ENCODE data around the gene SRGAP2B.
"Not testable (repeated sequence)": the region's sequence is repeated elsewhere in the genome, so short reads cannot be mapped to it uniquely, and the experiment has no call there.

The SRGAP2B gene

DNA sequence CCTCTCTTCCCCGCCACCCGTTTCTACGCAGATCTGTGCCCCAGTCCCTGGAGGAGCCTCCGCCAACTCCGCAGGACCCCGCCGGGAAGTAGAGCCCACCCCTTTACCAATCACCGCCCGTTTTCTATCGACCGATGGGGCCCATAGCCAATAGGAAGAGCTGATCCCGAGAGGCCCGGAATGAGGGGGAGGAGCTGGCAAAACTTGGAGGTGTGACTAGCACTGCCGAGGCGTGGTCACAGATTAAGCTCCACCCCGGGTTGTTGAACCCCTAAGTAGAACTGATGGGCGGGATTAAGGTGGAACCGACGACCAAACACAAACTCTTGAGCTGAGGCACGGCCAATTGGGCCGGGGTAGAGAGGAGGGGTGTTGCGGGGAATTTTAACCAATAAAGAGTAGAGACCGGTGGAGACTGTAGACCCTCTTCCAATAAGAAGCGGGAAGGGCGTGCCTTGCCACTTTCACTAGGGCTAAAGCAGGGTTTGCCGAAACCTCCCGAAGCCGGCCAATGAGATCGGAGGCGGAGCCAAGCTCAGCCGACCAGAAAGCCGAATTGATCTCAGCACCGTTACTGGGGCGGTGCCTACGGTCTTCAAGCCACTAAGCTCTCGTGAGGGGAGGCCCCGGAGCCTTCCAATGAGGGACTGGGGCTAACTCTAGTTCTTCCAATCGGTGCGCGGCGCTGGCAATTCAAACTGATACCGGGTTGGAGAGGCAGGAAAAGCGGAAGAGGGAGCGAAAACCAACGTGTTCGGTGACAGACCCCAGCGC lies at the start of gene SRGAP2B, which contains the start of gene FAM72D:
TSS of gene SRGAP2B (minus strand) at position 45 of the 774 bp plus-strand sequence. CDS start 2,427 bp downstream, outside the sequence.
TSS of gene FAM72D (plus strand) at position 691 of the 774 bp plus-strand sequence. CDS start 874 bp downstream, outside the sequence.
- in situ Hi-C loops (cut with MboI; ENCODE audit: low sequenced_read_pairs), result not testable (repeated sequence)

DNA sequence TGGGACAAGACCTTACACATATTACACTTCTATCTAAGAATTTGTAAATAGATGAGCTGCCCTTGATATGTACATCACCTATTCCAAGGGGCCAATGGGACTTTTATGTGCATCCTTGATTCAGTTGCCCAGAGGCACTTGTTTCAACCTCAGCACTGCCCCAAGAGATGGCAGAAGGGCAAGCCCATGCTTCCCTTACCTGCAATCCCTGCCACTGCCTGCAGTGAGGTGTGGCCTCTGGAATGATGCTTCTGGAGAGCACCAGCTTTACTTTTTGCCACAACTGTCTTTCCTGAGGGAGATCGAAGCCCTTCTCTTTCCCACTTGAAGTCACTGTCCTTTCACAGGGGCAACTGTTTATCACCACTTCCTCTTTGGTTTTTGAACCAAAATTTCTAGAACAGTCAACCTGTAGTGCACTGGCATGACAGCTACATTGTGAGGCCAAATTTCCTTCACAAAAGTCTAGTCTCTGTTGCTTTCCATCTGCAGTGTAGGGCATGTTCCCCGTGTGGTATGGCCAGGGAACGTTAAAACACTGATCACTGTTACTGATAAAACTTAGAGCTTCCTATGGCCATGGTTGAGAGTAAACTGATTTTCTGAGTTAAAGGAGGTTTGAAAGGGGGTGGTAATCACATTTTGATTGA lies 49.3 kb upstream of the SRGAP2B start:
- in situ Hi-C loops (cut with MboI; ENCODE audit: low sequenced_read_pairs), result not testable (repeated sequence)

DNA sequence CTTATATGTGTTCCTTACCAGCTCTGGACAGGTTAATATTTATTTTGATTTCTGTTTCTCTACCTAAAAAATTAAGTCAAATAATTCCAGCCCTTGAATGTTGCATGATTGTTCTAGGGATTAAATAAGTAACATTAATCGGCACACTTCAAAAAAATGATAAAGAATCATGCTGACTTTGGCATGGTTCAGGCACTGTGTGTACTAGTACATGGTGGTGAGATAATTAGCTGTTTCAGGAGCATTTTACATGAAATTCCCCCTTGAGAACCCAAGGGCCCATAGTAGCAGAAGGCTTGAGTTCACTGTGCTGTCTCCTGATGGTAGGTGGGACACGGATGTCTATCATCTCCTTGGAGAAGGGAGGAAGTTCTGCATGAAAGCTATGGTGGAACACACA lies 45.4 kb upstream of the SRGAP2B start:
- in situ Hi-C loops (cut with MboI; ENCODE audit: low sequenced_read_pairs), result not testable (repeated sequence)

DNA sequence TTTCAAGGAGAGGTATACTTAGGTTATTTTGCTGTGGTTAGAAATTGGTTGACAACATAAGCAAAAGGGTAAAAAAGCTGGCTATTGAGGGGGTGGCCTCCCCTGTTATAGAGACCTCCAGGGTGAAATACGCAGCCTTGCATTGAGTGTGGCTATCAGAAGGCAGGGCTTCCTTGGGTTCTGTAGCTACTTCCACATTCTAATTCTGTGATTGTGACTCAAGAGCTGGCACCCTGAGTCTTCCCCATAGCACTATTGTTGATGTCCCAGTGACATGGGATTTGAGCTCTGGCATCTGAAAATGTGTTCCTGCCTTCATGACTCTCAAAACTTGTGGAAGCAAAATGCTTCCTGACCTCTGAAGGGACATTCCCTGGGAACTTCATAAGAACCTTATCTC lies 39.3 kb upstream of the SRGAP2B start:
- in situ Hi-C loops (cut with MboI; ENCODE audit: low sequenced_read_pairs), result not testable (repeated sequence)

DNA sequence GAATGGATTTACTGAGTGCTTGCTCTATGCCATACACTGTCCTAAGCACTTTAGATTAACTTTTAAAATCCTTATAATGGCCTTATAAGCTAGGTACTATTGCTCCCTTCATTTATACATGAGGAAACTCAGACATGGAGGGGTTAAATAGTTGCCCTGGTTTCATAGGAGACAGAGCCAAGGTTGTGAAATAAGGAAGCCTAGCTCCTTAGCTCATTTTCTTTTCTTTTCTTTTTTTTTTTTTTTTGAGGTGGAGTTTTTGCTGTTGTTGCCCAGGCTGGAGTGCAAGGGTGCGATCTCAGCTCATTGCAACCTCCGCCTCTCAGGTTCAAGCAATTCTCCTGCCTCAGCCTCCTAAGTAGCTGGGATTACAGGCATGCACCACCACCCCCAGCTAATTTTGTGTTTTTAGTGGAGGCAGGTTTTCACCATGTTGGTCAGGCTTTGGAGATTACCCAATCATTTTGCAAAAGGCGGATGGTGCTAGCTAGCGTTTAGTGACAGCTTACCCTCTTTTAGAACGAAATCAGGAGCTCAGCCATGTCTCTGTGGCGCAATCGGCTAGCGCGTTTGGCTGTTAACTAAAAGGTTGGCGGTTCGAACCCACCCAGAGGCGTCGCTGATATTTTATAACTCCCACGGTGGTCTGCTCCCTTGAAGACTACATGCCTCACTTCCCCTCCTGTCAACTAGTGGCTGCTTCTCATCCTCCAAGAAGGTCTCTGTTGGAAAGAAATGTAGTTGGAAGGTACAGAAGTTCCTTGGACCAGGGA lies 33.8 kb upstream of the SRGAP2B start:
- in situ Hi-C loops (cut with MboI; ENCODE audit: low sequenced_read_pairs), result not testable (repeated sequence)

DNA sequence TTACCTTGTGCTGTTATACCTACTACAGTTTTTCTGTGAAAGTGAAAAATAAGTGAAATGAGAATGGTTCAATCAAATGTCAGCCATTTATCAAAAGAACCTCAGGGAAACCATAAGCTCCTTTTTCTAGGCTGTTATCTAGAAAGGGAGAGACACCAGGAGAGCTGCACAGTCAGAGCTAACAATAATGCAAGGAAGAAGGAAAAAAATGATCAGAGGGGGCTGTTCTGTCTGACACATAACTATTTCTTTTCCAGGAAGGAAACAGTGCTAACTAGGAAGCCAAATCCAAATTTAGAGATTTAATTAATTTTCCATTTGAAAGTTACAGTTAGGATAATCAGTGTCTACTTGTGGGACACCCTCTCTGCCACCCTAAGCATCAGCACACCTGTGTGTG lies 32.0 kb upstream of the SRGAP2B start:
- in situ Hi-C loops (cut with MboI; ENCODE audit: low sequenced_read_pairs), result not testable (repeated sequence)

DNA sequence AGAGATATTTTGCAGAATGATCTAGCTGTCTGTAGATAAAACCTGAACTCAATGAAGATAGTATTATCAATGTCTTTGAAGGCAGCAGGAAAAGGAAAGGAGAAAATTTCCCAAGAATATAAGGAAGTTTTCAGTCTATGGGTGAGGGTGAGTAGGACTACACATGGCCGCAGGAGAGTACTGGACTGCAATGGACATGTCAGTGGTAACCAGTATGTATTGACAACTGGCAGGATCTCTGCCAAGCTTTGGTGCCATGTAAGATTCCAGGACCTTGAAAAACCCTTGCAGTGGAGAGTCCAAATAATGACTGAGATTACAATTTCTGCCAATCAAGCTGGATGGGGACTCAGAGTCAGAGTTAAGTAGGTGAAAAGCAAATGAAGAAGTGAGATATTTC lies 30.0 kb upstream of the SRGAP2B start:
- in situ Hi-C loops (cut with MboI; ENCODE audit: low sequenced_read_pairs), result not testable (repeated sequence)

DNA sequence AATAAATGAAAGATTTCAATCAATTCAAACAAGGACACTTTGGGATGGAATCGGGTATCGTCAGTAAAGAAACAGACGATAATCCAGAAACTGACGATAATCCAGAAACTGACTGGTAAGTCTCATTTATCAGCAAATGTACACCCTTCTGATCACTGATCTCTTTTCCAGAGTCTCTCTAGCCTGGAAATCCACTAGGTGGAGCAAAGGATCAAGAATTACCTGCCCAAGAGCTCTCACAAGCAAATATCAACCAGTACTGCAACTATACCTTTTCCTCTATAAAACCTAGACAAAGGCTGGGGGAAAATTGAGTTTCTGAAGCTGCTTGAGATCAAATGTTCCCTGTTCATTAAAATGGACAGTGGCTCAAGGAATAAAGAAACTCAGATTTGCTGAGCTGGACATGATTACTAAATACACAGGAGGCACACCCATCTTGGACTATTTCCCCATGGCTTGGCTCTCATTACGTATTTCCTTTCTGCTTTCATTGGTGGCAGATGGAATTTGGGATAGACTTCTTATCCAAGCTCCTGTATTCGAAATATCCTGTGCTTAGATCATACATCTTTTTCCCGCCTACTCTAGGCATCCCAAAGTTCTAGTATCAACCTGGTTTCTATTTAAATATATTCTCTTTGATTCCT lies 29.0 kb upstream of the SRGAP2B start:
- in situ Hi-C loops (cut with MboI; ENCODE audit: low sequenced_read_pairs), result not testable (repeated sequence)

DNA sequence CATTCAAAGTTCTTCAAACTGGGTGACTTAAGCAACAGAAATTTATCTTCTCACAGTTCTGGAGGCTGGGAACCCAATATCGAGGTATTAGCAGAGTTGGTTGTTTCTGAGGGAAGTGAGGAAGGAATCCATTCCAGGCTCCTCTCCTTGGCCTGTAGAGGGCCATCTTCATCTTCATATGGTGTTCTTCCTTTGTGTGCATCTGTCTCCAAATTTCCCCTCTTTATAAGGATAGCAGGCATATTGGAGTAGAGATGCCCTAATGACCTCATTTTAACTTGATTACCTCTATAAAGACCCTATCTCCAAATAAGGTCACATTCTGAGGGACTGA lies 27.9 kb upstream of the SRGAP2B start:
- in situ Hi-C loops (cut with MboI; ENCODE audit: low sequenced_read_pairs), result not testable (repeated sequence)

DNA sequence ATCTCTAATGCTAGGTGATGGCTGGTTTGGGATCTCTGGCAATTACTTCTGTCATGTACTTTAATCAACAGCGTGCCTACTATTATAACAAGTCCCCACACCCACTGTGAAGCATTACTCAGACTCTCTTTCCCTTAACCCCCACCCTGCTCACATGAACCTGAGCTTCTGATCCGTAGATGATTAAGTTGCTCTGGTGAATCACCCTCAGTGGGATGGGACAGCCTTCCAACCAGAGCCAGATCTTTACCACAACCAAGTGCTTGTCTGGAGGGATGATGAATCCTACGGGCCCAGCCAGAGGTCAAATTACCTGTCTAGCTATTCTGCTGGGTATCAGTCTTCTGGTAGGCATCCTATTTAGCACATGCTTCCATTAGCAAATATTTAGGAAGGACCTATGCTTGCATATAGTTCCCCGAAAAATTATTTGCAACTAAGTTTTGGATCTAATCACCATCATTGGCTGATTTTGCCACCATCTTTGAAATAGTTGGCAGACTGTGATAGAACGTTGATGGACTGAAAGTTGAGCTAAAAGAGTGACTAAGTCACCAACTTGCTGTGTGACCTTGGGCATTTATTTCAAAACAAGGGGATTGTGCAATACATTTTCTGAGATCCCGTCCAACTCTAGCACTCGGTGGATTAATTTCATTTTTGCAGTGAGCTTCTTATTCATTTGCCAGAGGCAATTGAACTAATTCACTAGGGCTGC lies 27.4 kb upstream of the SRGAP2B start:
- in situ Hi-C loops (cut with MboI; ENCODE audit: low sequenced_read_pairs), result not testable (repeated sequence)

DNA sequence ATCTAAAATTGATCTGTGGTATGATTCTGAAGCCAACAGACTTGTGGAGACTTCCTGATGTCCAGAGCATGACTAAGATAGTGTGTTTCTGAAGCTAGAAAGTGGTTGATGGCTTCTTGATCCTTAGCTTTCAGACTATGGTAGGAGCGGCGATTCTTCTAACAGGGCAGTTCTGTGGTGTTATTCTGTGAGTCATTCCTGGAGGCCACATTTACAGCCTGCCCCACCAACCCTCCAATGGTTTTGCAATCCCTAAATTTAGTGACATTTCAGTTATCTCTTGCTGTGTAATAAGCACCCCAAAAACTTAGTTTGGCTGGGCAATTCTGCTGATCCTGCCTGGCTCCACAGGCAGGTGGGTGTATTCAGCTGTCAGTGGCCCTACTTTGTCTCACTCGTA lies 24.7 kb upstream of the SRGAP2B start:
- in situ Hi-C loops (cut with MboI; ENCODE audit: low sequenced_read_pairs), result not testable (repeated sequence)

DNA sequence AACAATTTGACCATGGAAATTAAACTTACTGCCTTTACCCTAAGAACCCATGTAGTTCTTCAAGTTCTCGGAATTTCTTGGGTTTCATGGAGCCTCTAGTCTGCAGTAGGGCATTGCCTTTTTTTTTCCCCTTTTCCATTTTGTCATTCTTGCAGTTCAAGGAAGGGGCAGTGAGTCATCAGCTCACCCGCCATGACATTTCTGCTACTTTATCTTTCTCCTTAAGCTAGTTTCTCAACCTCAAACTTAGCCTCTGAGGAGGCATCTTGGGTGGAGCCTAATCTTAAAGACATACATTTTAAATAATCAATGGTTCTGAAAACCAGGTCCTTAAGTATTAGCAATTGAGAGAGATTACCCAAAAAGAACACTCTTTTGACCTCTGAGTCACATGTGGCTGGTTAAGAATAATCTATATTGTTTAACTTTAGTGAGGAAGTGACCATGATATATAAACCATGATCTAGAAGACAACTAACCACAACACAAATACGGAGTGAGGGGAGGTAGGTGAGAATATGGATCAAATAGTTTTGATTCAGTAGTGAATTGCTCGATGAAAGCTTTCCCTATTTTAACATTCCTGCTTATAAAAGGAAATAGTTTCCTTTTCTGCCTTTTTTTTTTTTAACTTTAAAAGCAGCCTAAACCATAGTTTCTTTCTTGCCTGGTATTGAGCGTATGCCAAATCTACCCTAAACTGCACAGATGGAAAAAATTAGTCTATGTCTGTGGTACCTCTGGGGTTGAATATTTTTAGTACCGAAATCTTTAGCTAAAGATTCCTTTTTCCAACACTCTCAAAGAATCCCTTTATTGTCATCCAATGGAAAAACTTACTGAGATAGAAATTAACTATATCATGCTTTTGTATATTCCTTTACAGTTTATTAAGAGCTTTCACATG lies 20.7 kb upstream of the SRGAP2B start:
- in situ Hi-C loops (cut with MboI; ENCODE audit: low sequenced_read_pairs), result not testable (repeated sequence)

DNA sequence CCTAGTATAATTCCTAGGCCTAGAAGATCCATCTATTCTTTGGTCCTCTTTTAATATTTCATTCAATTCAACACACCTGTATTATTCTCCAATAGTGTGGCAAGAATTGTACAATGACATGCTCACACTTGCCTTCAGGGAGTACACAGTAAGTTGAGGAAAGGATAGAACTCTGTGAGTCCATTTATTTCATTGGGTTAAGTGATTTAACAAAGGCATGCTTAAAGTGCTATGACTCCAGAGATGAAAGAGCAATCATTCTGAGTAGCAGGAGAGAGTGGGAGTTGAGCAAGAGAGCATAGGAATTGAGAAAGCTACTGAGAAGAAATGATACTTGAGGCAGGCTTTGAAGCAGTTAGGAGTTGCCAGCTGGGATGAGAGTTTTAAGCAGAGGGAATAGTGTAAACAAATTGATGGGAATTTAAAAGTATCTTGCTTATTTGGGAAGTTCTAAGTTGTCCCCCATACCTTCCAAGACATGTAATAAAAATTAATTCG lies 19.5 kb upstream of the SRGAP2B start:
- in situ Hi-C loops (cut with MboI; ENCODE audit: low sequenced_read_pairs), result not testable (repeated sequence)

DNA sequence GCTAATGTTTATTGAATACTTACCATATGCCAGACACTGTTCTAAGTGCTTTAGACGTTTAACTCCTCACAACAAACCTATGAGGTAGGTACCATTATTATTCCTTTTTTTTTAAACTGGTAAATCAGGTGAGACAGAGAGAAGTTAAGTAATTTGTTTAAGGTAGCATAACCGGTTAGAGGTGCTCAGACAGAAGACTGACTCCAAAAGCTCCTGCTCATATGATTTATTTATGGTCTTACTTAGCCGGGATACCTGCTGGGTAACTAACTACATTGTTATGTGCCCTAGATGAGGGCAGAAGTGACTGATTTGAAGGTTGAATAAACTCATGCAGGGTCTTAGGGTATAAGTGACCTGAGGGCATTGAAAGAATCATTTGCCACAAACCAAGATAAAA lies 17.6 kb upstream of the SRGAP2B start:
- in situ Hi-C loops (cut with MboI; ENCODE audit: low sequenced_read_pairs), result not testable (repeated sequence)

DNA sequence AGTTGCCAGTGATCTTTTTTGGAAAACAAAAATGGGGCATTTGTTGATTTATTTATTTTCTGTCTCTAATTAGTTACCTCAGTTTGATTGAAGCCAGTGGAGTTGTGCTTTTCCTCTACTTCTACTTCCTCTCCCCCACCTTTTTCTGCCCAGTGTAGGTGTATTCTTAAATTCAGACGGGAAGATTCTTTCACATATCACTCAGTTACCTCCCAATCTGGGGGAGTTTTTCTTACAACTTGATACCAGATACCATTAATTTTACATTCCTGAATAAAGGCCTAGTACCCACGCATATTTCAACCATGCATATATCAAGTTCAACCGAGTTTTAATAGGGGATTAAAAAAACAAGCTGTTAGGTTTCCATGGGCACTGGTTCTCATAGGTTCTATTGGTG lies 16.5 kb upstream of the SRGAP2B start:
- in situ Hi-C loops (cut with MboI; ENCODE audit: low sequenced_read_pairs), result not testable (repeated sequence)

DNA sequence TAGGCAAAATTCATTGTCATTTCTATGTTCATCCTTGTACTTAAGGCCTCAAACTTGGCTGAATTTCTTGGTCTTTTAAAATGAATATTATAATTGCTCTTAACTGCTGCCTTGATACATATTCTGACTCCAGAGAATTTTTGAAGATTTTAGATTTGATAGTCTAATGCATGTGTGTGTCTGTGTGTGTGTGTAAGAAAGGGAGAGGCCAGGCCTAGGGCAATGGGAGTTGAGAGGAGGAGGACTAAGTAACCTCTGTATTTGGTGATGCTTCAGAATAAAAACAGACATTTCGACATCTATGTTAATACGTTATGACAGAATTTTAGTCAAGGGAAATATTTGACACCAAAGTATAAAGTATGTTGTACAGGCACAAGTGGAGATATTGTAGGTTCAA lies 8.2 kb upstream of the SRGAP2B start:
- in situ Hi-C loops (cut with MboI; ENCODE audit: low sequenced_read_pairs), result not testable (repeated sequence)

DNA sequence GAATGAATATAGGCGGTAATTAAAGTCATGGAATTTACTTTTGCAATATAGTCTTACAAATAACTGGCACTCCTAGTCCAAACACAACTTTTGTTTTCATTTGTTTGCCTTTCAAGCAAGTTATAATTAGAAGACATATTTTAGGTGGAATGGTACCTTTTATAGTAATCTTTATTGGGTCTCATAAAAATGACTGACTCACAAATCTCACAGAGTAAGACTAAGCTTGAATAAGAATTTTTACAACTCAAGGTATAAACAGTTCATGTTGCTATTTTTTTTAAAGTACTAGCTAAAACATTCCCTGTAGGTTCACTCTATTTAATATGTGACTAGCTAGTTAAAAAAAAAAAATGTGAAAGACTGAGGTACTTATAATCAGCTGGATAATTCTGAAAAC lies 6.6 kb upstream of the SRGAP2B start:
- in situ Hi-C loops (cut with MboI; ENCODE audit: low sequenced_read_pairs), result not testable (repeated sequence)

DNA sequence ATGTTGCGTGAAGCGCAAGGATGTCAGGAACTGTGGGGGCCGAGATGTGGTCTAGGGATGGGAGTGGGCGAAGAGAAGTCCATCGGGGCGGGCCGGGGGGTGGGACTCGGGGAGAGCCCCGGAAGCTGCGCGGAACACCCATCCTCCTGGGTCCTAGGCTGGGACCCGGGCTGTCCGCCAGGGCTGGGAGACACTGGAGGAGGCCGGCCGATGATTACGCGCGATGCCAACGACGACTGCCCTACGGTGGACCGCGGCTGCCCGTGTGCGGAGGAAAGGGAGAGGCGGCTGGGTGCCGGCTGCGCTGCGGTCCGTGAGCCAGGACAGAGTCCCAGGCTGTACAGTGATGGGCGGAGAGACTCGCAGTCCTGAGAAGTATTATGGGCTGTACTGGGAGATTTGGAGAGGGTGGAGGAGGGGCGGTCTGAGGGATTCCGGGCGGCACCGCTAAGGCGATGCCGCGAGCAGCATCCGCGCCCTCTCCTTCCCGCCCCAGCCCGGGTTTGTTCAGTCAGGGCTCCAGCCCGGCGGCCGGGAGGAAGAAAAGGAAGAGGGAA lies 395 bp downstream of the SRGAP2B start:
- in situ Hi-C loops (cut with MboI; ENCODE audit: low sequenced_read_pairs), result not testable (repeated sequence)

All from HL-60/S4 treated with retinoic acid at 250 ng/mL for 4 days and 3 days (cell line).